GM12873 (cell line): ENCODE measurements around the gene LINC00237.

Experiments
- TF ChIP-seq, protein P1 (sequence below): IDR thresholded peaks from 2 replicates; pipeline ENCODE4 v1.5.1; 2012; ENCODE audit warnings: low read depth, mild to moderate bottlenecking, moderate library complexity, low read length, control low read depth; ENCODE audit not compliant: insufficient read depth; ENCODE audit errors: missing control alignments

LINC00237 gene

GRCh38 chr20:21143194-21143890, 37.2 kb upstream of the LINC00237 start:
- TF ChIP-seq, protein P1, sequence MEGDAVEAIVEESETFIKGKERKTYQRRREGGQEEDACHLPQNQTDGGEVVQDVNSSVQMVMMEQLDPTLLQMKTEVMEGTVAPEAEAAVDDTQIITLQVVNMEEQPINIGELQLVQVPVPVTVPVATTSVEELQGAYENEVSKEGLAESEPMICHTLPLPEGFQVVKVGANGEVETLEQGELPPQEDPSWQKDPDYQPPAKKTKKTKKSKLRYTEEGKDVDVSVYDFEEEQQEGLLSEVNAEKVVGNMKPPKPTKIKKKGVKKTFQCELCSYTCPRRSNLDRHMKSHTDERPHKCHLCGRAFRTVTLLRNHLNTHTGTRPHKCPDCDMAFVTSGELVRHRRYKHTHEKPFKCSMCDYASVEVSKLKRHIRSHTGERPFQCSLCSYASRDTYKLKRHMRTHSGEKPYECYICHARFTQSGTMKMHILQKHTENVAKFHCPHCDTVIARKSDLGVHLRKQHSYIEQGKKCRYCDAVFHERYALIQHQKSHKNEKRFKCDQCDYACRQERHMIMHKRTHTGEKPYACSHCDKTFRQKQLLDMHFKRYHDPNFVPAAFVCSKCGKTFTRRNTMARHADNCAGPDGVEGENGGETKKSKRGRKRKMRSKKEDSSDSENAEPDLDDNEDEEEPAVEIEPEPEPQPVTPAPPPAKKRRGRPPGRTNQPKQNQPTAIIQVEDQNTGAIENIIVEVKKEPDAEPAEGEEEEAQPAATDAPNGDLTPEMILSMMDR: no peak

- TF ChIP-seq, protein P1: no peak
Observed at GRCh38 chr20:21141825-21142224, 35.7 kb upstream of the LINC00237 start.

DNA sequence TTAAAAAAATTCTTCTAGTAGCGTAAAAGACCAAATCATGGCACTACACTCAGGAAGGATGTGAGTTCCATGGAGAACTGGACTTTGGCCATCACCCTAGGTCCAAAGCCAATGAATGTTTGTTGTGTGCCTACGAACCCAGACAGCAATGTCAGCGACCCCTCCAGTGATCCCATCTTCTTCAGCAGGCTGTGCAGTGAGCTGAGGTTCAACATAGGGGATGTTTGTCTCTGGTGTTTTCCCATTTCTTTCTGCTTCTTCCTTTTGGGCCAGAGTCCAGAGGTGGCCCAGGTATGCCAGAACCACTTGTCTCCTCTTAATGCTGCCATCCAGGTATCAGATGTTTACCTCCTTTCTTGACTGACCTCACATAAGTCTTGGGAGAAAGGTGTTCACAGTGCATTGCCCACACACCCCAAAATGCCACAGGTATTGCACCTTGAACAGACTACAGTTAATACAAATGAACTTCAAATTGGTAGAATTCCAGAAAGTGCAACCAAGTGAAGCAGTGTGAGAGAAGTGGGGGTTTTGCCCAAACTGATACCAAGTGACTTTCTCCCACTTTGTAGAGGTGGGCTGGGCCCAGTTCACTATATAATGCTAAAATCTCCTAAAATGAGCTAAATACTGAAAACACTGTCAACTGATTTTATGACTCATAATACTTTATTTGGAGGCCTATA, 33.9 kb upstream of the LINC00237 start:
- TF ChIP-seq, protein P1: no peak

- TF ChIP-seq, protein P1: no peak
Observed at GRCh38 chr20:21137078-21137477, 30.9 kb upstream of the LINC00237 start.

DNA sequence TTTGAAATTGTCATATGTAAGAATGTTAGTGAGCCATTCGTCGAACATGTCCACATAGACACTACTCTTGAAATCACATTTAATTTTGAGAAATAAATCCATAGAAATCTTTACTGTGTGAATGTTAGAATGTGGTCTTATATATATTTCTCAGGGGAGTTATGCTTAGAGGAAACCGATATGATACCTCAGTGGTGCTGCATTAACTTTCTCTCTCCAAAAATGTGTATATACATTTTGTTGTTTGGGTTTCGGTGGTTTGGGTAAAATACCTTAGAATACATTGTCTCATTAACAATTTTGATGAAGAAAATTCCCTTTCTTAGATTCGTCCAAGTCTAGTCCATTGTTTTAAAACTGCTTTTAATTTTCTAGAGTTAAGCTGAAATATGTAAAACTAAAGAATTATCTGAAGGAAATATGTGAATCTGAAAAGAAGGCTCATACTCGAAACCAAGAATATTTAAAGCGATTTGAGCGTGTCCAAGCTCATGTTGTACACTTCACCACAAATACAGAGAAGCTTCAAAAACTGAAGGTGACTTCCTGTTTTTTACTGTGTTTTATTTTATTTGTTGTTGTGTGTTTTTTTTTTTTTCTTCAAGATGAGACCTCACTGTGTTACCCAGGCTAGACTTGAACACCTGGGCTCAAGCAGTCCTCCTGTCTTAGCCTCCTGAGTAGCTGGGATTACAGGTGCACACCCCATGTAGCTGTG, 30.0 kb upstream of the LINC00237 start:
- TF ChIP-seq, protein P1: no peak

DNA sequence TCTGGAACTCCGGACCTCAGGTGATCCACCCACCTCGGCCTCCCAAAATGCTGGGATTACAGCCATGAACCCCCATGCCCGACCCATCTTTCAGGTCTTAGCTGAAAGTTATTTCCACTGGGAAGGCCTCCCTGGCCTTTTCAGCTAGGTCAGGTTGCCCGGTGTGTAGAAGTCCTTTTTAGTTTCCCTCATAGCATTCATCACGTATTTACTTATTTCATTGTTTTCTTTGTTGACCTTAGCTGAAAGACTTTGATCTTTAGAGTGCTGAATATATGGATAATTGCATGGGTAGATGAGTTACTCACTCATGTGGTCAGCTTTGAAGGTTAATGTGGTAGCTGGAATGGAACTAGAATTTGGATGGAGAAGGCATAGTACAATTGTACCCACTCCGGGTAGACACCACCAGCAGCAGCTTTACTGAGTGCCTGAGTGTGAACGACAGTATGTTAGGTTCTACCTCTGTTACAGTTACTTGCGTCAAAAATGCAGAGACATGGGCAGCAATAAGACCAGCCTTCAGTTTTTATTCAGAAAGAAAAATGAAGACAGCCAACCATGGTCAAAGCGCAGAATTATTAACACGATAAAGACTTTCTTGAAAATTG, 28.8 kb upstream of the LINC00237 start:
- TF ChIP-seq, protein P1: no peak
